ENCODE results near the gene ZNF432. TPM values are rescaled to one million over a fixed set of nuclear protein-coding genes. Genes with fewer than 3 reads are reported as not detected.

ZNF432 gene
- total RNA-seq, 2 donors from 2014 or later = 5.4 to 8.6 TPM

GRCh38 chr19:51993422-51993821, 55.2 kb downstream of the ZNF432 start:
- no peak for TF ChIP-seq CTCF (IDR thresholded peaks at IDR 0.05)
- no peak for DNase-seq (ENCODE audit: low spot score)
- no peaks in the 10 kb centered on the region for H3K4me1 ChIP-seq
- no peak overlapping the region for H3K4me3 ChIP-seq
- peaks cover 61% of the 10 kb centered on the region for H3K36me3 ChIP-seq
- H3K27me3 ChIP-seq = no peaks in the 10 kb centered on the region
- no peak overlapping the region for H3K27ac ChIP-seq
- peaks cover 29 to 97% of the 10 kb centered on the region in 2 donors for H3K9me3 ChIP-seq

- Histone ChIP-seq H3K9me3 (peaks cover 0 to 52% of the 10 kb centered on the region in 2 donors), H3K36me3 (no peaks in the 10 kb centered on the region), H3K4me1 (peaks cover 0 to 16% of the 10 kb centered on the region in 2 donors), H3K4me3 (peak within 1 kb of the TSS; percentile 83 to 87), H3K27me3 (no peaks in the 10 kb centered on the region), H3K27ac (peak within 1 kb of the TSS; percentile 49 to 79)
- no peak for TF ChIP-seq CTCF (IDR thresholded peaks at IDR 0.05)
- peak; percentile 94 for DNase-seq (ENCODE audit: low spot score)
These were observed 62.0 kb downstream of the ZNF432 start, which contains the start of gene ZNF350 for GRCh38 chr19:51986309-51987291. ZNF350 (minus strand) TSS chr19:51986840; CDS start chr19:51974360, 12,480 bp downstream.

- no peak for TF ChIP-seq CTCF (IDR thresholded peaks at IDR 0.05)
- Histone ChIP-seq H3K36me3 (peaks cover 11% of the 10 kb centered on the region), H3K4me1 (peaks cover 0 to 16% of the 10 kb centered on the region in 2 donors), H3K4me3 (no peak overlapping the region), H3K9me3 (peaks cover 0 to 52% of the 10 kb centered on the region in 2 donors), H3K27me3 (no peaks in the 10 kb centered on the region), H3K27ac (no peak overlapping the region)
- no peak for DNase-seq (ENCODE audit: low spot score)
These were observed 65.3 kb downstream of the ZNF432 start for GRCh38 chr19:51983361-51983760.

Other genes starting within 250 kb of the ZNF432 start
- gene ZNF577, start 160.9 kb downstream of the ZNF432 start, total RNA-seq = 1 to 10 TPM; 6.4 to 9.5 TPM
- gene ZNF649, start 143.8 kb downstream of the ZNF432 start, total RNA-seq = 1 to 10 TPM; 7.2 to 7.4 TPM
- 1 to 10 TPM; 4.1 to 5.2 TPM for gene ZNF613, start 121.4 kb downstream of the ZNF432 start, total RNA-seq
- 1 to 10 TPM; 5.7 to 6.5 TPM for gene ZNF350, start 62.0 kb downstream of the ZNF432 start, total RNA-seq
- gene ZNF615, start 40.6 kb downstream of the ZNF432 start, total RNA-seq = 10 to 100 TPM; 10.4 to 10.8 TPM
- 1 to 10 TPM; 6.5 to 6.6 TPM for gene ZNF614, start 20.5 kb downstream of the ZNF432 start, total RNA-seq
- gene ZNF841, start 46.9 kb upstream of the ZNF432 start, total RNA-seq = 10 to 100 TPM in 1 of 2 donors, 1 to 10 TPM in 1; 4.8 to 11.0 TPM
- gene ZNF616, start 91.1 kb upstream of the ZNF432 start, total RNA-seq = 1 to 10 TPM; 2.4 to 3.3 TPM
- gene ZNF836, start 122.8 kb upstream of the ZNF432 start, total RNA-seq = 1 to 10 TPM; 2.2 to 7.6 TPM
- 100 to 1,000 TPM; 284 to 322 TPM for gene PPP2R1A, start 141.2 kb upstream of the ZNF432 start, total RNA-seq
- gene ZNF766, start 220.7 kb upstream of the ZNF432 start, total RNA-seq = 1 to 10 TPM; 4.1 to 5.0 TPM
- 1 to 10 TPM; 8.6 to 9.2 TPM for gene ZNF480, start 248.3 kb upstream of the ZNF432 start, total RNA-seq

Data from right atrium auricular region (tissue), 2 donors.